Chondrocyte (in vitro differentiated cells): Measurements from ENCODE around the gene MEIOB. TPM values are rescaled to one million over a fixed set of nuclear protein-coding genes. Genes with fewer than 3 reads are reported as not detected.

Experiments used
- DNase-seq: peaks from one replicate; pipeline ENCODE4 v3.0.0; 2021; ENCODE audit warnings: mixed read lengths, low spot score
- H3K27ac Mint-ChIP-seq: one replicate; pipeline ENCODE4 v1.8.0; 2021; ENCODE audit warnings: mild to moderate bottlenecking, moderate library complexity, mixed read lengths; ENCODE audit not compliant: unreplicated experiment
- H3K27me3 Mint-ChIP-seq: 2 replicates; pipeline ENCODE4 v1.8.0; 2021; ENCODE audit warnings: low read depth, mixed read lengths
- H3K36me3 Mint-ChIP-seq: 2 replicates; pipeline ENCODE4 v1.8.0; 2021; ENCODE audit warnings: low read depth, mixed read lengths
- H3K4me1 Mint-ChIP-seq: 2 replicates; pipeline ENCODE4 v1.8.0; 2021; ENCODE audit warnings: low read depth, mild to moderate bottlenecking, mixed read lengths
- H3K4me3 Mint-ChIP-seq: one replicate; pipeline ENCODE4 v1.8.0; 2021; ENCODE audit warnings: mild to moderate bottlenecking, moderate library complexity, mixed read lengths; ENCODE audit not compliant: unreplicated experiment
- H3K9me3 Mint-ChIP-seq: 2 replicates; pipeline ENCODE4 v1.8.0; 2021; ENCODE audit warnings: low read depth, mixed read lengths
- total RNA-seq: library from RNA; stranded (reverse); gene quantifications from 3 replicates; pipeline ENCODE4 v1.2.1, GENCODE V29; 2021
- TF ChIP-seq, protein P1 (sequence below): fragments of 200-600 bp; sonication (generic); IDR thresholded peaks from 2 replicates; pipeline ENCODE4 v1.5.0; 2021; ENCODE audit warnings: antibody characterized with exemption, mild to moderate bottlenecking, moderate library complexity

MEIOB gene
- total RNA-seq, 1 donor from 2014 or later: 1.2 TPM

DNA sequence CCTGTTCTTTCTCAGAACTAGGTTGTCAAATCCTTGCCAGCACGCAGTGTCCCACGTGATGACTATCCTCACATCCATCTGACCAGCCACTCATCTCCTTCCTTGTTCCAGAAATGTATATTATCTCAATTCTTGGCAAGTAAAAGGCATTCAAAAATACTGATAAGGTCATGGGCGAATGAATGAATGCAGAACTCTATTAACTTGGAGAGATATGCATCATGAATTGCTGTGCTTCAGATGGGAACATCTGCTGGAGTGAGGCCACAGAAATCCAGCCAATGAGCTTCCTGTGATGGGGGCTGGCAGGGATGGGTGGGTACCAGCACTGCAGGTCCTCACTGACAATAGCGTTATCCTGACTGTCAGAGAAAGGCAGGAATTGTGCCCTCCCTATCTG, 26.0 kb downstream of the MEIOB start:
- H3K36me3 Mint-ChIP-seq: no peaks in the 10 kb centered on the region
- no peak overlapping the region for H3K27ac Mint-ChIP-seq
- H3K4me1 Mint-ChIP-seq: no peaks in the 10 kb centered on the region
- TF ChIP-seq, protein P1, sequence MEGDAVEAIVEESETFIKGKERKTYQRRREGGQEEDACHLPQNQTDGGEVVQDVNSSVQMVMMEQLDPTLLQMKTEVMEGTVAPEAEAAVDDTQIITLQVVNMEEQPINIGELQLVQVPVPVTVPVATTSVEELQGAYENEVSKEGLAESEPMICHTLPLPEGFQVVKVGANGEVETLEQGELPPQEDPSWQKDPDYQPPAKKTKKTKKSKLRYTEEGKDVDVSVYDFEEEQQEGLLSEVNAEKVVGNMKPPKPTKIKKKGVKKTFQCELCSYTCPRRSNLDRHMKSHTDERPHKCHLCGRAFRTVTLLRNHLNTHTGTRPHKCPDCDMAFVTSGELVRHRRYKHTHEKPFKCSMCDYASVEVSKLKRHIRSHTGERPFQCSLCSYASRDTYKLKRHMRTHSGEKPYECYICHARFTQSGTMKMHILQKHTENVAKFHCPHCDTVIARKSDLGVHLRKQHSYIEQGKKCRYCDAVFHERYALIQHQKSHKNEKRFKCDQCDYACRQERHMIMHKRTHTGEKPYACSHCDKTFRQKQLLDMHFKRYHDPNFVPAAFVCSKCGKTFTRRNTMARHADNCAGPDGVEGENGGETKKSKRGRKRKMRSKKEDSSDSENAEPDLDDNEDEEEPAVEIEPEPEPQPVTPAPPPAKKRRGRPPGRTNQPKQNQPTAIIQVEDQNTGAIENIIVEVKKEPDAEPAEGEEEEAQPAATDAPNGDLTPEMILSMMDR: no peak
- no peaks in the 10 kb centered on the region for H3K9me3 Mint-ChIP-seq
- no peak overlapping the region for H3K4me3 Mint-ChIP-seq
- H3K27me3 Mint-ChIP-seq: peaks cover 3% of the 10 kb centered on the region
- no peak for DNase-seq

DNA sequence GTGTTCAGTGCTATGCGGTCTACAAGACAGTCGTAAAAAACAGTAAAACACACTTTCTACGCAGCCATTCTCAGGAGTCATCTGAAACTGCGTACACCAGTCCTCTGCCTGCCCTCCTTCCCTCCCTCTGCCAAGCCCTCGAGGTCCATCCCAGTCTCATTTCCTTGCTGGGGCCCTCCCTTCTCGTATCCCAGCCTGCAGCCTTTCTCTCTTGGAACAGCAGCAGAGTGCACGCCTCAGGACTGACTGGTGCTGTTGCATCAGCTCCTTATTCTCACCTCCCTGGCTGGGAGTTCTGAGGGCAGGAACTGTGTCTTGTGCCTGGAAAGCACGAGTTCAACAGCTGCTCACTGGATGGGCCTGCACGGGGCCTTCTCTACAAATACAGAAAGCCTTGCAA, 32.4 kb downstream of the MEIOB start:
- TF ChIP-seq, protein P1: no peak
- DNase-seq: no peak
- no peaks in the 10 kb centered on the region for H3K27me3 Mint-ChIP-seq
- no peaks in the 10 kb centered on the region for H3K9me3 Mint-ChIP-seq
- no peaks in the 10 kb centered on the region for H3K36me3 Mint-ChIP-seq
- peaks cover 5% of the 10 kb centered on the region for H3K4me1 Mint-ChIP-seq
- no peak overlapping the region for H3K4me3 Mint-ChIP-seq
- peak overlapping the region; percentile 62 for H3K27ac Mint-ChIP-seq

DNA sequence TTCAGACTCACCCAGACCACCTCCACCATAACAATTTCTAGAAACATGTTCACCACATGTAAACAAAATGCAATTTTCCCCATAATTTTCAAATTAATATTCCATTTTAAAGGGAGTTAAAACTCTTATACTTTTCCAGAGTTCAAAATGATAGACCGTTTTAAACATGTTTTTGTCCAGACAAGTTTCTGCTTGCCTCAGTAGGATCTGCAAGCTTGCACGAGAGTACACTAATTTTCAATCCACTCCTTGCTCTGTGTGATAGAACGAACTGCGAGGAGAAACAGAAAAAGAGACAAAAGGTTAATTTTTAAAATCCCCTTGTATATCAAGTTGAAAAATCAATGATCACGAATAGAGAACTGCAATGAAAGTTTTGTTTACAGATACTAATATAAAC, 37.9 kb downstream of the MEIOB start:
- TF ChIP-seq, protein P1: no peak
- Mint-ChIP-seq H3K9me3 (no peaks in the 10 kb centered on the region), H3K4me1 (peaks cover 12% of the 10 kb centered on the region), H3K27me3 (no peaks in the 10 kb centered on the region), H3K4me3 (no peak overlapping the region), H3K36me3 (peaks cover 3% of the 10 kb centered on the region), H3K27ac (no peak overlapping the region)
- DNase-seq: no peak

DNA sequence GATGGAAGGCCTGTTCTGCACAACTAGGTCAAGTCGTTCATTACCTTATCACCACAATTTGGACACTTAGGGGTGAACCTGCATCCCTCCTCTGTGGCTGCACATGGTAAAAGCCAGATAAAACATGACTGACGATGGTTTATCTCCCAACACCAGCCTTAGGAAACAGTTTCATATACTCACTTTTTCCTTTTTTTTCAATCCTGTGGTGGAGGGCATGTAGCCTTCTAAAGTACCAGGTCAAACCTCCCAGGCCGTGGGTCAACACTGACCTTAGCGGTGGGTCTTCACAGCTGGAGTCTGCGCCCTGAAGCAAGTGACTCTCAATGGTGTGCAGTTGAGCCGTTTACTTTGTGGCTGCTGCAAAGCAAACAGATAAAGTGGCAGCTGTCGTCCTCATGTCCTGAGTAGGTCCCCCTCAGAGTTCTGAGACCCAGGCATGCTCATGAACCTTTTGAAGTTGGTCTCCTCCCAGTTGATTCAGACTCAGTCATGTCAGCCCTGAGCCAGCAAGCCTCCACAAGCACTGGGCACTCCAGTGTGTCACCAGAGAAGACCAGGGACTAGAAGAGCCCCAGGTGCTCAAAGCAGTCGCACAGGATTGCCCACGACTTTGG, 39.0 kb downstream of the MEIOB start:
- H3K9me3 Mint-ChIP-seq: no peaks in the 10 kb centered on the region
- TF ChIP-seq, protein P1: no peak
- H3K4me3 Mint-ChIP-seq: no peak overlapping the region
- H3K4me1 Mint-ChIP-seq: peaks cover 22% of the 10 kb centered on the region
- H3K36me3 Mint-ChIP-seq: peaks cover 3% of the 10 kb centered on the region
- no peak for DNase-seq
- H3K27ac Mint-ChIP-seq: no peak overlapping the region
- no peaks in the 10 kb centered on the region for H3K27me3 Mint-ChIP-seq

DNA sequence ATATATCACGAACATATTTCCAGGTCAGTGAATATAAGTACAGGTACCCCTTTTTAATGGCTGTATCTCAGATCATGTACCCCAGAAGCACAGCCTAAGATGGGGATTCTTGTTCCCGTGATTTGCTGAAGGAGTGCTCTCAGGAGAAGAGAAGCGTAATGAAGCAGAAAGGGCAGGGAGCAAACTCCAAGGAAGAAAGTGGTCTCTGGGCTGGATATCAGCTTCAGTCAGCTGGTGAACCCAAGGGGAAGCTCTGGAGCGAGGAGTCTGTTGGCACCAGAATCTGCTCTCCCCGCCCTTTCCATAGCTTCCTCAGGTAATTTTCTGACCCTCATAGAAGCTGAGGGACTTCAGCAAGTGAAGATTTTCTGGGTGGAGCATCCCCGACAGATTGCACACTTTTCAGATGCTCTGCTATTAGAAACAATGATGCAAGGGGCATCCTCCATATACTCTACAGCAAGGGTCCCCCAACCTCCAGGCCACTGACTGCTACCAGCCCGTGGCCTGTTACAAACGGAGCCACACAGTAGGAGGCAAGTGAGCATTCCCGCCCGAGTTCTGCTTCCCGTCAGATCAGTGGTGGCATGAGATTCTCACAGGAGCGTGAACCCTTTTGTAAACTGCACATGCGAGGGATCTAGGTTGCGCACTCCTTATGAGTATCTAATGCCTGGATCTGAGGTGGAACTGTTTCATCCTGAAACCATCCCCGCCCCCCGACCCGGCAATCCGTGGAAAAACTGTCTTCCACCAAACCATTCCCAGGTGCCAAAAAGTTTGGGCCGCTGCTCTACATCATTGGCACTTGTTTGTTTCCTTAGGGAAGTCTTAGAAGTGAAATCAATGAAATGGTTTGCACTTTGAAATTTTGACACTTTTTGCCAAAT, 40.5 kb downstream of the MEIOB start:
- H3K36me3 Mint-ChIP-seq: peaks cover 3% of the 10 kb centered on the region
- H3K27ac Mint-ChIP-seq: peak overlapping the region; percentile 27
- DNase-seq: no peak
- TF ChIP-seq, protein P1: no peak
- no peaks in the 10 kb centered on the region for H3K9me3 Mint-ChIP-seq
- no peak overlapping the region for H3K4me3 Mint-ChIP-seq
- peaks cover 32% of the 10 kb centered on the region for H3K4me1 Mint-ChIP-seq
- no peaks in the 10 kb centered on the region for H3K27me3 Mint-ChIP-seq
